Measurements from ENCODE around the gene LIF. TPM values are rescaled to one million over a fixed set of nuclear protein-coding genes. Genes with fewer than 3 reads are reported as not detected.
"Not testable (repeated sequence)": the region's sequence is repeated elsewhere in the genome, so short reads cannot be mapped to it uniquely, and the experiment has no call there.

LIF gene
- total and polyA plus RNA-seq, 9 donors = 0.35 to 8.3 (median 1.9) TPM

- H3K27ac ChIP-seq = peak overlapping the region; percentile 50 to 77
- no peak for TF ChIP-seq CTCF (IDR thresholded peaks at IDR 0.05)
- TF ChIP-seq POLR2A (IDR thresholded peaks at IDR 0.05) = no peak
- TF ChIP-seq EP300 (IDR thresholded peaks at IDR 0.05) = no peak
- no peaks in the 10 kb centered on the region for H3K36me3 ChIP-seq
- H3K4me1 ChIP-seq (ENCODE audit: insufficient read depth) = peaks cover 20% of the 10 kb centered on the region
- DNase-seq = peak; percentile 37 to 69 (median 55)
- intact Hi-C loops (cut with DNase I) = no loop called here
- H3K27me3 ChIP-seq = no peaks in the 10 kb centered on the region
- no peaks in the 10 kb centered on the region for H3K9me3 ChIP-seq
- no peak overlapping the region for H3K4me3 ChIP-seq
- WGBS, 3 donors = 10 to 18% (median 12%) methylated on average over 9 of the region's 9 CpGs
Measured at GRCh38 chr22:30202531-30203006, 44.0 kb downstream of the LIF start.

GRCh38 chr22:30201945-30202344 is 44.6 kb downstream of the LIF start:
- DNase-seq = no peak
- H3K36me3 ChIP-seq = no peaks in the 10 kb centered on the region
- H3K4me3 ChIP-seq = no peak overlapping the region
- no peaks in the 10 kb centered on the region for H3K27me3 ChIP-seq
- WGBS, 3 donors = 63 to 75% (median 73%) methylated on average over 3 of the region's 3 CpGs
- H3K4me1 ChIP-seq (ENCODE audit: insufficient read depth) = peaks cover 15% of the 10 kb centered on the region
- TF ChIP-seq CTCF (IDR thresholded peaks at IDR 0.05) (no peak), POLR2A (IDR thresholded peaks at IDR 0.05) (no peak), EP300 (IDR thresholded peaks at IDR 0.05) (no peak)
- H3K27ac ChIP-seq = peak overlapping the region in 1 of 2 donors; percentile 77
- intact Hi-C loops (cut with DNase I) = no loop called here
- no peaks in the 10 kb centered on the region for H3K9me3 ChIP-seq

GRCh38 chr22:30200905-30201304 is 45.7 kb downstream of the LIF start:
- WGBS, 3 donors = 89 to 95% (median 95%) methylated on average over 10 of the region's 10 CpGs
- not testable (repeated sequence) for H3K27ac ChIP-seq

GRCh38 chr22:30198921-30199320 is 47.6 kb downstream of the LIF start:
- Histone ChIP-seq H3K36me3 (no peaks in the 10 kb centered on the region), H3K4me1 (ENCODE audit: insufficient read depth) (peaks cover 14% of the 10 kb centered on the region), H3K27me3 (no peaks in the 10 kb centered on the region), H3K4me3 (no peak overlapping the region), H3K9me3 (no peaks in the 10 kb centered on the region), H3K27ac (no peak overlapping the region)
- DNase-seq = no peak
- TF ChIP-seq CTCF (IDR thresholded peaks at IDR 0.05) (no peak), EP300 (IDR thresholded peaks at IDR 0.05) (no peak), POLR2A (IDR thresholded peaks at IDR 0.05) (no peak)
- intact Hi-C loops (cut with DNase I) = no loop called here
- 94 to 97% (median 96%) methylated on average over 4 of the region's 4 CpGs for WGBS, 3 donors

More at GRCh38 chr22:30200905-30201304, 45.7 kb downstream of the LIF start:
- H3K9me3 ChIP-seq; H3K4me3 ChIP-seq; DNase-seq; intact Hi-C loops (cut with DNase I); H3K36me3 ChIP-seq; H3K27me3 ChIP-seq: not testable (repeated sequence)
- H3K4me1 ChIP-seq (ENCODE audit: insufficient read depth) = peaks cover 17% of the 10 kb centered on the region

- no peaks in the 10 kb centered on the region for H3K27me3 ChIP-seq
- TF ChIP-seq EP300 (IDR thresholded peaks at IDR 0.05) (no peak), POLR2A (IDR thresholded peaks at IDR 0.05) (no peak), CTCF (IDR thresholded peaks at IDR 0.05) (no peak)
- no peak for DNase-seq
- H3K36me3 ChIP-seq = no peaks in the 10 kb centered on the region
- intact Hi-C loops (cut with DNase I) = no loop called here
- H3K9me3 ChIP-seq = no peaks in the 10 kb centered on the region
- 96 to 97% (median 97%) methylated on average over 5 of the region's 5 CpGs for WGBS, 3 donors
- peaks cover 14% of the 10 kb centered on the region for H3K4me1 ChIP-seq (ENCODE audit: insufficient read depth)
- H3K4me3 ChIP-seq = no peak overlapping the region
- no peak overlapping the region for H3K27ac ChIP-seq
Measured at GRCh38 chr22:30198152-30198825, 48.3 kb downstream of the LIF start.
